Muscle layer of duodenum (tissue), 2 donors: ENCODE results near the gene GRID1.

ENCODE experiments used
- H3K27ac ChIP-seq: one replicate; pipeline ENCODE4 v1.7.0; 2013; ENCODE audit warnings: mild to moderate bottlenecking, low read length
- H3K27me3 ChIP-seq: one replicate; pipeline ENCODE4 v1.7.0; 2013; ENCODE audit warnings: low read depth, mild to moderate bottlenecking, control low read depth, low read length
- H3K36me3 ChIP-seq, 2 donors: one replicate each; pipeline ENCODE4 v1.7.0; 2013; ENCODE audit warnings: low read length in 2 of 2, control low read depth in 1 of 2, mild to moderate bottlenecking in 1 of 2; ENCODE audit not compliant: insufficient read depth in 2 of 2, control insufficient read depth in 1 of 2
- H3K4me1 ChIP-seq, 2 donors: one replicate each; pipeline ENCODE4 v1.7.0; 2013; ENCODE audit warnings: low read length in 2 of 2, mild to moderate bottlenecking in 2 of 2, control low read depth in 1 of 2, moderate library complexity in 1 of 2; ENCODE audit not compliant: insufficient read depth in 2 of 2, control insufficient read depth in 1 of 2
- H3K4me3 ChIP-seq, 2 donors: one replicate each; pipeline ENCODE4 v1.7.0; 2013; ENCODE audit warnings: low read length in 2 of 2, low read depth in 1 of 2, mild to moderate bottlenecking in 1 of 2
- H3K9me3 ChIP-seq, 2 donors: one replicate each; pipeline ENCODE4 v1.7.0; 2013; ENCODE audit warnings: low read length in 2 of 2, control low read depth in 1 of 2, mild to moderate bottlenecking in 1 of 2; ENCODE audit not compliant: control insufficient read depth in 1 of 2
- donor health status: healthy.

The GRID1 gene

GRCh38 chr10:86348321-86349210 lies 18.0 kb downstream of the GRID1 start:
- Histone ChIP-seq H3K9me3 (no peaks in the 10 kb centered on the region), H3K4me1 (no peaks in the 10 kb centered on the region), H3K4me3 (no peak overlapping the region), H3K27ac (no peak overlapping the region), H3K27me3 (no peaks in the 10 kb centered on the region), H3K36me3 (no peaks in the 10 kb centered on the region)

DNA sequence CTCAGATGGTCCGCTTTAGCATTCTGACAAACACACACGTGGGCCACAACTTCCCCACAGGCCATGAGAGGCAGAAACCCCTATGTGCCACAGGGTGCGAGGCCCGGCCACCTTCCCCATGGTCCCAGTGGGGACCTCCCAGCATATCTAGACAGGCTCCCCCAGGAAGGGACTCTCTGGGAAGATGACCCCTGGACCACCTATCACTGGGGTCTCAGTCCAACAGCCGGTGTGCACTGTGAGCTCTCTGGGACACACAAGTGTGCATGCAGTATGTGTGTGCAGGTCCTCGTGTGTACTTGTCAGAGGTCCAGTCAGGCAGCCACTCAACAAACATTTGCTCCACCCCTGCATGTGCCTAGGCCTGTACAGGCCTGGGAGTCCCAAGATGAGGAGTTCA lies 18.7 kb downstream of the GRID1 start:
- no peak overlapping the region for H3K27ac ChIP-seq
- H3K27me3 ChIP-seq: no peaks in the 10 kb centered on the region
- no peaks in the 10 kb centered on the region for H3K9me3 ChIP-seq
- H3K4me3 ChIP-seq: no peak overlapping the region
- H3K4me1 ChIP-seq: no peaks in the 10 kb centered on the region
- H3K36me3 ChIP-seq: no peaks in the 10 kb centered on the region

DNA sequence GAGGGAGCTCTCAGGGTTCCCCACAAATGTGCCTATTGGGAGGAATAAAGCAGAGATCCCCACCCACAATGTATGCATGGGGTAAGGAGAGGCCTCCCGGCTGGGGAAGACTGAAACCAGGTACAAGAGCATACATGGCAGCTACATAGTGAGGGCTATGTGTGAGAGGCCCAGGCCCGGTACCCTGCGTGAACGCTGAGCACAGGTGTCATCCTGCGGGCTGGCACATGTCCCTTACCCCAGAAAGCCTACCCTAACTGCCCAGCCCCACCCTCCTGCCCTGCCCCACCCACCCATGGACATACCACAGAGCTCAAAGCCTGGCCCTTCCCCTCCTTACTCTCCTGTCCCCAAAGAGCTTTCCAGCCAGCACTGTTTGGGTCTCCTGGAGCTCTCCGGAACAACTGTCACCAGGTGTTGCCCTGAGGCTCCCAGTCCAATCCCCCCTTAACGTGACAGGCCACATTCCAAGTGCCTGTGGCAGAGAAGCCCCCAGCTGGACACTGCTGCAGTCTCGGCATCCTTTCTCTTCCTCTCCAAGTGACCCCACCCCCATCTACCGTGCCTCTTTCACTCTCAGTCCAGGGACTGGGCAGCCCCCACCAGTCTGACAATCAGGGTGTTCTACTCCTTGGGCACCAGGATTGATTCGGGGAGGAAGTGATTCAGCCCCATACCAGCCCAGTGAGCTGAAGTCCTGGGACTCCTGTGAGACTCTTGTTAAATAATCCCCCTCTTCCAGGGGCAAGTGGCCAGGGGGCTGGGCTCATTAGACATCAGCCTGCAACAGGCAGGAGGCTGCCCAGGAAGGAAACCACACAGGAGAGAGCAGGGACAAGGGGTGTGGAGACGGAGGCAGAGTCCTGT lies 19.6 kb downstream of the GRID1 start:
- Histone ChIP-seq H3K9me3 (no peaks in the 10 kb centered on the region), H3K36me3 (no peaks in the 10 kb centered on the region), H3K4me3 (no peak overlapping the region), H3K27ac (no peak overlapping the region), H3K4me1 (no peaks in the 10 kb centered on the region), H3K27me3 (no peaks in the 10 kb centered on the region)

- no peak overlapping the region for H3K27ac ChIP-seq
Observed at GRCh38 chr10:86345859-86346798, 20.5 kb downstream of the GRID1 start.

GRCh38 chr10:86345296-86345858 lies 21.2 kb downstream of the GRID1 start:
- Histone ChIP-seq H3K27me3 (no peaks in the 10 kb centered on the region), H3K4me1 (no peaks in the 10 kb centered on the region), H3K27ac (no peak overlapping the region), H3K4me3 (no peak overlapping the region), H3K36me3 (no peaks in the 10 kb centered on the region), H3K9me3 (no peaks in the 10 kb centered on the region)

More at GRCh38 chr10:86345859-86346798, 20.5 kb downstream of the GRID1 start:
- no peaks in the 10 kb centered on the region for H3K4me1 ChIP-seq
- H3K27me3 ChIP-seq: no peaks in the 10 kb centered on the region
- H3K9me3 ChIP-seq: no peaks in the 10 kb centered on the region
- H3K4me3 ChIP-seq: no peak overlapping the region
- H3K36me3 ChIP-seq: no peaks in the 10 kb centered on the region

GRCh38 chr10:86344714-86345161 lies 21.9 kb downstream of the GRID1 start:
- H3K27me3 ChIP-seq: no peaks in the 10 kb centered on the region
- no peak overlapping the region for H3K27ac ChIP-seq
- H3K4me3 ChIP-seq: no peak overlapping the region
- no peaks in the 10 kb centered on the region for H3K36me3 ChIP-seq
- H3K9me3 ChIP-seq: no peaks in the 10 kb centered on the region
- H3K4me1 ChIP-seq: no peaks in the 10 kb centered on the region

DNA sequence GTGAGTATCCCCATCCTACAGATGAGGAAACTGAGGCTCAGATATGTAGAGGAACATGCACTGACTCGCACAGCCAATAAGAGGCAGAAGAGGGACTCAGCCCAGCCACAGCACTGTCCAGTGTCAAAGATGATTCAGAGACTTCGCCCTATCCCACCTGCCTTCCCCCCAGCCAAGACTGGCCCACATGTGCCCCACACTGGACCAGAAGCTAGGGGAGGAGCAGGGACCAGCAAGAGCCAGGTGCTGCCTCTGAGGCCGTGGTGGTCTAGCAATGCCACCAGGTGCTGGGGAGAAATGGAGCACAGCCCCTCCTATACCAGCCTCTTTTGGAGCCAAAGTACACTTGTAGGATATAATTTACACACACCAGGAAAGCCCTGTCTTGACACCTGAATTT lies 22.3 kb downstream of the GRID1 start:
- H3K9me3 ChIP-seq: no peaks in the 10 kb centered on the region
- H3K4me1 ChIP-seq: no peaks in the 10 kb centered on the region
- no peak overlapping the region for H3K27ac ChIP-seq
- H3K27me3 ChIP-seq: no peaks in the 10 kb centered on the region
- H3K4me3 ChIP-seq: no peak overlapping the region
- H3K36me3 ChIP-seq: no peaks in the 10 kb centered on the region

GRCh38 chr10:86343761-86344160 lies 22.8 kb downstream of the GRID1 start:
- Histone ChIP-seq H3K27ac (no peak overlapping the region), H3K36me3 (no peaks in the 10 kb centered on the region), H3K27me3 (no peaks in the 10 kb centered on the region), H3K9me3 (no peaks in the 10 kb centered on the region), H3K4me3 (no peak overlapping the region), H3K4me1 (no peaks in the 10 kb centered on the region)

DNA sequence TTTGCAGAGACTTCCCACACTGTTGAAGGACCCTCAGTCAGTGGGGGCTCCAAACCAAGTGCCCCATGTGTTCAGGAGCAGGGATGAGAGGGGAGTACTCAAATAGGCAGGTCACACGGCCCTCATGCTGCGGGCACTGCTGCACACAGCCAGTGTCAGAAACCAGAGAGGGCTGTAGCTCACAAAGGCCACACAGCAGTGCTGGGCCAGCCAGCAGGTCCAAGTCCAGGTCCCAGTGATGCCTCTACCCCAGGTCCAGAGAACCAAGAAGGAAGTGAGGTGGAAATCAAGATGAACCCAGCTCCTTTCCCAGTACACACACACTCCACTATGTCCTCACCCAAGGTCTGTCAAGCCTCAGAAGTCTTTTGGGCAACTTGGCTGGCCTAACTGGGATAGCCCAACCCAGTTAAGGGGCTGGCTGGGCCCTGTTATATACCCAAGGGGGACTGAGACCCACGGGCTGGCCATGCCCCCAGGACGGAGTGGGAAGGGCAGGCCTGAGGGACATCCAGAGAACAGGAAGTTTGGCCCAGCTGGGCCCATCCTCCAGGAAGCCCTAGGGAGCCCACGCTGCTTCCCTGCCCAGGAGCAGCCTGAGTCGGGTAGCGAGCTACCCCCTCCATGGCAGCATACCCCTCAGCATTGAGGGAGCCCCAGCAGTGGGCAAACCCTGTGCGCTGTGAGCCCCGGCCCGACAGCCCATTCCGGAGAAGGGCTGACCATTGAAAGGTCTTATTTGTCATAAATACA lies 24.3 kb downstream of the GRID1 start:
- no peaks in the 10 kb centered on the region for H3K9me3 ChIP-seq
- no peaks in the 10 kb centered on the region for H3K4me1 ChIP-seq
- H3K4me3 ChIP-seq: no peak overlapping the region
- H3K36me3 ChIP-seq: no peaks in the 10 kb centered on the region
- H3K27ac ChIP-seq: no peak overlapping the region
- no peaks in the 10 kb centered on the region for H3K27me3 ChIP-seq

GRCh38 chr10:86341361-86341811 lies 25.2 kb downstream of the GRID1 start:
- no peaks in the 10 kb centered on the region for H3K36me3 ChIP-seq
- no peak overlapping the region for H3K27ac ChIP-seq
- H3K27me3 ChIP-seq: no peaks in the 10 kb centered on the region
- no peak overlapping the region for H3K4me3 ChIP-seq
- no peaks in the 10 kb centered on the region for H3K9me3 ChIP-seq
- H3K4me1 ChIP-seq: no peaks in the 10 kb centered on the region
